ENCODE results near the gene LARGE1.
"Not testable (repeated sequence)": the region's sequence is repeated elsewhere in the genome, so short reads cannot be mapped to it uniquely, and the experiment has no call there.

The LARGE1 gene

DNA sequence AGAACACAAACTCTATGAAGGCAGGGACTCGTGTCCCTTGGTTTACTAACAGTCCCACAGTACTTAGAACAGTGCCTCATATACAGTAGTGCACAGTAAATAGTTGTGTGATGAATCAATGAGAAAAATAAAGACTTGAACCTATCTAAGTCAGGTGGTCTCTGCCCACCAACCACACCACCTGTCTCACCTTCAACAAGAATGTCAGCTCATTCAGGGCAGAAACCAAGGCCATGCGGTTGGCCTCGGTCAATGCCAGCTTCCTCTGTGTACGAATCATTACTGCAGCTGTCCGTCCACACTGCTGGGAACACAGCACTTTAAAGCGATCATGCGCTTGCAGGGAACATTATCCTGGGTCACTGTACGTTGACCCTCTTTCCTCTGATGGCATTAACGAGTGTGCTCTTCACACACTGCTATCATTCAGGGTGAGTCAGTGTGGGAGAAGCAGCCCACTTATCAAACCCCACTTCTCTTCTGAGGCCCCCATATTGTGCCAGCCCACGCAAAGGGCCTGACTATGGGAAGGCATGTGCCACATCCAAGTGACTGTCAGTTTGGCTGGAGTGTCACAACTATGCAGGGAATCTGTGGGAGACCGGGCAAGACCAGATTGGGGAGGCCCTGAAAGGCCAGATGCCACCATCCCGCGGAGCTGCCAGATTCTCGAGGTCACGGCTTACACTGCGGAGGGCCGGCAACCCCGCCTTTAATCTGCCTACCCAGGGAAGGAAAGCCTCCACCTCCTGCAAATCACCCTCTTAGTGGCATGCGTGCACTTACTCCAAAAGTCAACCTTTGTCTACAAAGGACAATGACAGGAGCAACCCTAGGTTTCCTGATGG is 36.1 kb downstream of the LARGE1 start:
- DNase-seq, result no peak

DNA sequence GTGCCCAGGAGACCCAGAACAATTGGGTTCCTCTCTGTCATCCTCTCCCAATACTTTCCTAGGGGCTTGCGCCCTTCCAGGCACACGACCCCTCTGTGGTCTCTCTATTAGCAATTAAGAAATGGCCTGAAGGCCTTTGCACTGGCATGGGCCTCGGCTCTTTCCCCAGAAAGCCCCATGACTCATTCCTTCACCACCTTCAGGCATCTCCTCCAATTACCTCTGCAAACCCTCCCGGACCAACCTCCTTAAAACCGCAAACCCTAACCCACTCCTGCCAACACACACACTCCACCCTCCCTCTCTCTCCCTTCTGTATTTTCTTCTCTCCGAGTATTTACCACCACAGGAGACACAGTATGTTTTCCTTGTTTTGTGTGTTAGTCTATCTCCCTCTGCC is 36.7 kb downstream of the LARGE1 start:
- peak in 1 of 5 experiments; percentile 5 for DNase-seq

DNA sequence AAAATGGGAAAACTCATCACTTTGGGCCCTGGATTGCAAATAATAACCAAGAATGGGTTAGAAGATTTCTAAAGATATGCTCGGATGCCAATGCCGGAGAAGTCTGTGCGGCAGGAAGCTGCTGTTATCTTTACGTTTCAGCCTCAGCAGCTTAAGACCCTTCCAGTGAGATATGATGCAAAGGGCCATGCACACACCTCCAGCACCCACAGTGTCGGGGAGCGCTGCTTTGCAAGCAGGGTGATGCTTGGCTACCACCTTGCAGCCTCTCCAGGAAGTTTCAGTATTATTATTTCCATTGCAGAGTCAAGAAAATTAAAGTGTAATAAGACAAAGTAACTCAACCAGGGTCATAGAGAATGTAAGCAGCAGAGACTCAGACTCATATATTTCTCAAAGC is 37.3 kb downstream of the LARGE1 start:
- peak in 1 of 5 experiments; percentile 3 for DNase-seq

DNA sequence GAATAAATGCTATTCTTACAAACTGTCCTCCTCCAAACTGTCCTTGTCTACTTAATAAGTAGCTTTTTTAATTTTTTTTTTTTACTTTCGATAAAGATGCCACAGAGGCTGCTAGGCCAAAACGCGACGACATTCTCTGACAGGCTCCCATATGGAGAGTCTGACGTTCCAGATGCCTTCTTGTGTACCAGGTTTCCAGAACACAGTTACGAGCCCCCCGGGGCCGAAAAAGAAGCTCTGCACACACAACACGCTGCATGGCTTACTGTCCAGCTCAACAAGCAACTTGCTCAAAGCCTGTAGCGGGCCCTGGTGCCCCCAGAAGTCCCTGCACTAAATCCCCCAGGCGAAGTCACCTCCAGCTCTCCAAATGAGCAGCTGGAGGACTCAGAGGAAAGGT is 39.3 kb downstream of the LARGE1 start:
- no peak for DNase-seq

DNA sequence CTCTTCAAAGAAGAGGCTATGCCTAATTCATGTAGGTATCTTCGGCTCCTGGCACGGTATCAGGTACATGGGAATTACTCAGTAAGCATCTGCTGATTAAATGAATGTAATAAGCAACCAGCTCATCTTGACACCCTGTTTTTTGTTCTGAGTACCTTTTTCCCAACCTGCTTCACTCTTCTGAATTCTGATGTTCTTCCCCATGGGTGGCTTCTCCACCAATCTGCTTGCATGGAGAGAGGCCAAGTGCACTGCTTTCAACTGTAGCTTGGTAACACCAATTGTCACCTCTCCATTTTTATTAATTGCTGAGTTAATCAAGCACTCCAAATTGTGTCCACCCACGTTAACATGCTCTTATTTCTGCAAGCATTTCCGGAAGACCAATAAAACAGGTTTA is 40.5 kb downstream of the LARGE1 start:
- no peak for DNase-seq

DNA sequence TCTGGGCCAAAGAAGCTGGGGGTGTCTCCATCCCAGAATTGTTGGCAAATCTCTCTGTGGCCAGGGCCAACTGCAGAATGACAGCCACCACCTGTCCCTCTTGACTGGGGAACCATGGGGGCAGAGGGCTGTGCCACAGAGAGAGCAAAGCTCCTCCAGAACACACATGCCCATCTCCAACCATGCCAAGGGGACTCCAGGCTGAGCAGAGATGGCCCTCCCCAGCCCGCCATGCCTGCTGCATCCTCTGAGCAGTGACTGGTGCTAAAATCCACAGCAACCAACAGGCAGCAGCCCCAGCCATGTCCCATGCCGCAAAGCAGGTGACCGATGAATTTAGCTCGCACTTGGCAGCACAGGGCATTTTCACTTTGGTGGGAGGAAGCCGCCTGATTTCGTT is 45.0 kb downstream of the LARGE1 start:
- no peak for DNase-seq

DNA sequence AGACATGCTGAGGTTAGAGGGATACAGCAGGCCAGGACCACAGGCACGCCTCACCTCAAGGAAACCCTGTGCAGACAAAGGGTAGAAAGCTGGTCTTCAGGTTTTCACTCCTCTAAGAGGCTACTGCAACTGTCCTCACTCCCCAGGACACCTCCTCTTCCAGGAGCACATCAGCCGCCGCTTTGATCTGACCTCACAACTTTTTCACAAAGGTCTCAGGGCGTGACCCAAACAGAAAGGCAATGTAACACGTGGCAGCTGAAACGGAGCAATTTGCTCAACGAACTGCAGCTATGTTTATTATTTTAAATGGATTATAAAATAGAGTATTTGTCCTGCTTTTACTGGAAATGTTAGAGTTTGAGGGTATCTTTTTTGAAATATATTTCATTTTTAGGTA is 46.1 kb downstream of the LARGE1 start:
- no peak for DNase-seq

DNA sequence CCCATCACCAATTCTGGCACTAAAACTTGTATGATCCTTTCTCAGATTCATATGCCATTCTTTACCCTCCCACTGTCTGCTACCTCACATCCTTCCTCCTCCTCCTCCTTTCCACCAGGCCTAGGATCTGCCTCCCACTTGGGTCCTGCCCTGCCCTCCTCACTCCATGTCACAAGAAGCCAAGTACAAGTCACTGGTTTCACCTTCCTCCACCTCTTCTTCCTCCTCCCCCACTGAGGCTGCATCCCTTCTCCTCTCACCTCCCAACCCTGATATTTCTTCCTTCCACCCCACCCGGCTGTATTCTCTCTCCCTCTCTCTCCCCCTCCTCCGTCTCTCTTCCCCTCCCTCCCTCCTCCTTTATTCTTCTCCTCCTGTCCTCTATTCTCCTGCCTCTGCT is 46.6 kb downstream of the LARGE1 start:
- no peak for DNase-seq

DNA sequence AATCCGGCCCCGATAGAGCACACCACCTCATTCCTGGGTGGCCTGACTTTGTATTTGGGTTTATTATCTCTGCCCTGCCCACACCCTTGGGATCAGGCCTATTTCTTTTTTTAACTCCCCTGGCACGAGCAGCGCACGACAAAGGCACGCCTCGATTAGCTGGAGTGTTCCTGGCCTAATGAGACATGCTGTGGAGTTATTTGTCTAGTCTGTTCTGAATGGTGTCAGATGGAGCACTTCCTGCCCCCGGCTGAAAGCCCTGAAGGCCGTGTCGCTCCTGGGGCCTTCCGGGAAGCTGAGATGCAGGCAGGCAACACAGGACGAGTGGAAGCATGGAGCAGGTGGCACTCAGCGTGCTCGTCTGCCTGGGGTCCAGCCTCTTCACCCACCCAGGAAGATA is 47.1 kb downstream of the LARGE1 start:
- DNase-seq, result no peak

DNA sequence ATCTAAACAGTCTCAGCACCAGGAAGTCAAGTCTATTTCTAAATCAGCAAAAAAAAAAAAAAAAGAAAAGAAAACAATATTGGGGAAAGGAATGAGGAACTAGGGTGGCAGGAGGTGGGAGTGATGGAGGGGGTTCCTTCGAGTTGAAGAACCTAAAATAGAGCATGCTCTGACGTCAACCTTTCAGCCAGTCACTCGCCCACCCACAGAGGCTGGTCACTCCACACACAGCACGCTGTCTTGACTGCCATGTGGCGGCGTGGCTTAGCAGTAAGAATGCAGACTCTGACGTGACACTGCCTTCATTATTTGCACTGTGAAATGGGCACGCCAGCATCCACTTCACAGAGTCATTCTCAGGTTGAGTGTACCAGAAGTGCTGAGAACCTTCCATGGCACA is 48.3 kb downstream of the LARGE1 start:
- DNase-seq, result no peak

DNA sequence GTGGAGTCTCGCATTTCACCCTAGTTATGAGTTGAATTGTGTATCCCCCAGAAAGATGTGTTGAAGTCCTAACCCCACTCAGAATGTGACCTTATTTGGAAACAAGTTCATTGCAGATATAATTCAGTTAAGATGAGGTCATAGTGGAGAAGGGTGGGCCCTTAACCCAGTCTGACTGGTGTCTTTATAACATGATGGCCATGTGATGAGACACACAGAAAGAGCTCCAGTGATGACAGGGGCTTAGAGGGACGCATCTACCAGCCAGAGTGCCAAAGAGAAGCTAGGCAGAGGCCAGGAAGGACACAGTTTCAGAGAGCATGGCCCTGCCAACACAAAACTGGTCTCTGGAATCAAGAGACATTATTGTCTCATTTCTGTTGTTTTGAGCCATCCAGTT is 50.3 kb downstream of the LARGE1 start:
- DNase-seq, result no peak

DNA sequence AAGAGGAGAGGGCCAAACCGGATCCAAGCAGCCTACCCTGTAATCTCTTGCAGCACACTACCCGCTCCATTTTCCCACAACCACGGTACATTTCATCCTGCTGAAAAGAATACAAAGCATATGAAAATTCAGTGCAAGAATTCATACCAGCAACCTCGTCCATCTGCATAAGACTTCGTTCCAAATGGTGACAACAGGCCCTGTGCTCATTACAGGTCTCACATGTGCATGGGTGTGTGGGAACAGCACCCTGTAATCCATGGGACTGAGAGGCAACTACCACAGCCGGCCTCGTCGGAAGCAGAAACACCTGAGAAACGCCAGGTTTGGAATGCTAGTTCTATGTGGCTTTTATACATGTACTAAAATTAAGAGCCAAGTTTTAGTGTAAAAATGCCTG is 52.3 kb downstream of the LARGE1 start:
- no peak for DNase-seq

DNA sequence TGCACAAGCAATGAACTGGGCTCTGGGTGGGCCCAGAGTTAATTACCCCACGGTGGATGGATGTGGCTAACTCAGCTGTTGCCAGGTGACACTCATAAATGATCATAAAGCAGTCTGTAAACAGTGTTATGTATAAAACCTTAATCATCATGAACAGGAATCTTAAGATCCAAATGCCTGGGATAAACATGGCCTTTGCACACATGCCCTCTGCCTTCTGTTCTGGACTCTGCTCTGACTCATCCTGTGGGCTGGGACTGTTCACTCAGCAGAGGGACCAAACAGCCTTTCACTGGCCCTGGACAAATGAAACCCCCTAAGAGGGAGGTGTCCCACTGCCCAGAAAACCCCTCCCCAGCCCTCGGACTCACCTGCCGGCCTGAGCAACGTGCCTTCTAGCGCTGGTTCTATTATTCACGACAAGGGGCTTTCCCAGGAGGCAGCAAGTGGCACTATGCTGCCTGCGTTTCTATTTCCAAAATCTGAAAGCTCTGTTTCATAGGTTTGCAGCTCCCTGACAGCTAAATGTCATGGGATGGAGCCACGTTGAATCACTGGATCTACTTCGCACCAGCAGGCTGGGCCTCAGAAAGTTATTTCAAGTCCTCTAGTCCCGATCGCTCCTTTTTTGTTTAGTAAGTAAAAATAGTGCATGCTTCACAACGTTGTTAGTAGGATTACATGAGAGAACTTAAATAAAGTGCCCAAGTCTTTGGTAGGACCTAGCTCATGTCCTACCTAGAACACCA is 53.0 kb downstream of the LARGE1 start:
- DNase-seq, result no peak

DNA sequence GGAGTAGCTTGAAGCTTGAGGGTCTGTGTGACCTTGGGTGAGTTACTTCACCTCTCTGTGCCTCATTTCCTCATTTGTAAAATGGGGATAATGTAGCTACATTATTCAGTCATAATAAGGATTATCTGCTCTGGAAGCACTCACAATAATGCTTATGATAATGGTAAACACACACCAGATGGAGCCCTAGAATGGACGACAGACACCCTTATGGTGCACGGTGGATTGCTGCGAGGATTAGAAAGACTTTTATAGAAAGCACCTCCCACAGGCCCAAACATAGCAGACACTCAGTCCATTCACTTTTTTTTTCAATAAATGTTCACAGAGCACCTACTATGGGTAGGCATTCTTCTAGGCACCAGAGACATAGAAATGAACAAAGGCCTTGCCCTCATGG is 53.8 kb downstream of the LARGE1 start:
- no peak for DNase-seq

DNA sequence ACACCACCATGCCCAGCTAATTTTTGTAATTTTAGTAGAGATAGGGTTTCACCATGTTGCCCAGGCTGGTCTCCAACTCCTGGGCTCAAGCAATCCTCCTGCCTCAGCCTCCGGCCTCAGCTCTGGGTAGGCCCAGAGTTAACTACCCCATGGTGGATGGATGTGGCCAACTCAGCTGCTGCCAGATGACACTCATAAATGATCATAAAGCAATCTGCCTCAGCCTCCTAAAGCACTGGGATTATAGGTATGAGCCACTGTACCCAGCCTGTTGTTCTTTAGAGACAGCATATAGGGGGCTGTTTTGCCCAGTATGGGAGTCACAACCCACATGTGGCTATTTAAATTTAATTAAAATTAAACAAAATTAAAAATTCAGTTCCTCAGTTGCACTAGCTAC is 54.3 kb downstream of the LARGE1 start:
- no peak for DNase-seq

DNA sequence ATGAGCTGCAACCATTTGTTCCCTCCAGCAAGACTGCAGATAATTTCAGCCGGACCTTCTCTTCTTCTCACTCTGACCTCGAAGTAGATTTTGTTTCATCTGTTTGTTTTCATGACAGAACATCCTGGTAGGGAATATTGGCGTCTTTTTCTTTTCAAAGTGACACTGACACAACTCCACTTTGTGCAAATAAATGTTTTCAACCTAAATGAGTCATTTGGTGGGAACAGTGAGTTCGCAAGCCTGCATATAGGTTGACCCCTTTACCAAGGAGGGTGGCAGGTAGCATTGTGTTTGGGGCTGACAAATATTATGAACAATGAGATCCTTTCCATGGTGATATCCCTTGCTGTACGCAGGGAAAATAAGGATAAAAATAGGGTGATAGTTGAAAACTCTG is 55.0 kb downstream of the LARGE1 start:
- DNase-seq, result no peak

DNA sequence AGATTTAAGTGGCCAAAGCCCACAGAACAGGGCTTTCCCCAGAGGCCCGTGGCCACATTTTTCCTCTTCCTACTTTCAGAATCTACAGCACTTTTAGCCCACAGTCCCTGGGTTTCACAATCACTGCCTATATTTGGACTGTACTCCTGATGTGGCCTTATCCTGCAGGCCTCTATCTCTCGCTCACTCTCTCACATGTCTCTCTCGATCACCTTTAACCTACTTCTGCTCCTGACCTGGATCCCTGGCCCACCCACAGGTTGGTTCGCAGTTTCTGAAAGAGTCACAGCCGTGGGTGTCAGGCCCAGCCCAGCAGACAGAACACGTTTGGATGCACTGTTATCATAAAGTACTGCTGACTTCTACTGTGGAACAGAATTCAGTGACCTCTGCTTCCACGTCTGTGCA is 55.5 kb downstream of the LARGE1 start:
- no peak for DNase-seq

DNA sequence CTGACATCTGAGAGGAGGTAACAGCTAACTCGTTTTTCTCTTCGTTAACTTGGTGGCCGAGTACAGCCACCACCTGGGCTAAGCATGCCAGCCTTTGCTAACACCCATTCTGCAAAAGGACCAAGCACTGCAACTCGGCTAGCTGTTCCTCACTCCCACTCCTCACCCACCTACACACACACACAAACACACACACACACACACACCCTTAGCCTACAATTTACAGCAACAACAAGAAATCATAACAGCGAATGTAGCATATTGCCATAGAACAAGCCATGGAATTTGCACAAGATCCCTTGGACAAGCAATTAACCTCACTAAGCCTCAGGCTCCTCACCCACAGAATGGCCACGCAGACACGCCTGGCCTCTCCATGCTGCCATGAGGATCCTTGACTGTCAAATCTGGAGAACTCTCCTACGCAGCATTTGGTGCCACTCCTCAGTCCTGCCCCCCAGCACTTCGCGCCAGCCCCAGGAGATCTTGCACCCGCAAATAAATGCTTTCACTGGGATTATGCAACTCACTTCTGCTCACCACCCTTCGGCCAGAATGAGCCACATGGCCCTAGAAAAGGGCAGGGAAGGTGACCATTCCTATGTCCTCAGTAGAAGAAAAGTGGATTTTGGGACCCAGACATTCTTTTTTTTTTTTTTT is 58.9 kb downstream of the LARGE1 start:
- DNase-seq, result no peak

DNA sequence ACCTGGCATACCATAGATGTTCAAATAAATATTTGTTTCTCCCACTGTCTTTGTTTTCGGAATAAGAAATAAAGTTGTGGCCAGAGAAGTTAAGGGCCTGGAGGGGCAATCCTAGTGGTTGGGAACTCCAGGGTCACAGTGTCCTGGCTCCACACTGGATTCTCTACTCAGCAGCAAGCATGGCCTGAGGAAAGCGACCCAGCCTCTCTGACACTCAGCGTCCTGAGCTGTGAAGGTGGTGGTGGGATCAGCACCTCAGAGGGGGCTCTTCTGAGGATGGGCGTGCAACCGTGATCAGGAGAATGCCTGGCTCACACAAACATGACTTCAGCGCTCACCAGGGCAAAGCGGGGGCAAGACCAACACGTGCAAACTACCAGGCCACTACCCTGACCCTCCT is 59.9 kb downstream of the LARGE1 start:
- no peak for DNase-seq

DNA sequence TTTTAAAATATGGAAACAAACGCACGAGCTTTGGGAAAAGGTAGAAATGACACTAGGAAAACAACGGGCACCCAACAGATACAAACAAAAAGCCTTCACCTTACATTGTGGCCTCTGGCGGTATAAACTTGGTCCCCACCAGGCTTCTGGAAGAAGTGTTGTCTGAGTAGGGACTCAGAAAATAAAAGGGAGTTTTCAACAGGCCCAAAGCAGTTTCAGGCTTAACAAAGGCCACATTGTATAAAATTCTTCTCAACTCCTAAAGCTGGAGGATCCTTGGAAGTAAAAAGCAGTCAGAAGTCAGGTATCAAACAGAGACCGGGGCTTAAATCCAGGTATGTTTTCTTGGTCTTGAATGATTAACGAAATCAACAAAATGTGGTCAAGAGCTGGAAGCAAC is 61.0 kb downstream of the LARGE1 start:
- no peak for DNase-seq

DNA sequence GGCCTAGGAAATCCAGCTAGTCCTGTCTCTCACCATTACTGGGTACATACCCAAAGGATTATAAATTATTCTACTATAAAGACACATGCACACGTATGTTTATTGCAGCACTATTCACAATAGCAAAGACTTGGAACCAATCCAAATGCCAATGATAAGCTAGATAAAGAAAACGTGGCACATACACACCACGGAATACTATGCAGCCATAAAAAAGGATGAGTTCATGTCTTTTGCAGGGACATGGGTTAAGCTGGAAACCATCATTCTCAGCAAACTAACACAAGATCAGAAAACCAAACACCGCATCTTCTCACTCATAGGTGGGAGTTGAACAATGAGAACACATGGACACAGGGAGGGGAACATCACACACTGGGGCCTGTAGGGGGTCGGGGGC is 61.6 kb downstream of the LARGE1 start:
- DNase-seq, result not testable (repeated sequence)

DNA sequence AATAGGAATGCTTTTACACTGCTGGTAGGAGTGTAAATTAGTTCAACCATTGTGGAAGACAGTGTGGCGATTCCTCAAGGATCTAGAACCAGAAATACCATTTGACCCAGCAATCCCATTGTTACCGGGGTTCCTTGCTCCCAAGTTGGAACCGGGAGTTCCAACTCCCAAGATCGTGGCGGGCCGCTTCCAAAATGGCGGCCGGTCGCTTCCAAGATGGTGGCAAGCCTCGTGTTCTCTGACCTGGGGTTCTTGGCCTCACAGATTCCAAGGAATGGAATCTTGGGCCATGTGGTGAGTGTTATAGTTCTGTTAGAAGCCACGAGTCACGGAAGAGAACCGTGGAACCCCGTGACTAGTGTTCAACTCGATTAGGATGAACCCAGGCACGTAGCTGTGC is 62.5 kb downstream of the LARGE1 start:
- DNase-seq, result not testable (repeated sequence)

DNA sequence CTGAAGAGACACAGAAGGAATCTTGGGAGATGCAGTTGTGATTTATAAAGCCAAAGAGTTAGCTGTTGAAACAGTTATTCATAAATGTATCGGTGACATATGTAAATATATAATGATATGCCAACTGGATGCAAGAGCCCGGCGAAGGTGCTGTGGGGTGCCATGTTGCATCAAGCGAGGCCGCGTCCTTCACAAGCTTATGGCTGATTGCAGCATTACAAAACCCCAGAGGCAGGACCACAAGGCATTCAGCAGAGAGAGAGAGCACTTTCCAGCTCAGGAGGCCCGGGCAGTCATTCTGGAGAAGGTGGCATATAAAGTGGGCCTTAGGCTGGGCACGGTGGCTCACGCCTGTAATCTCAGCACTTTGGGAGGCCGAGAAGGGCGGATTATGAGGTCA is 65.6 kb downstream of the LARGE1 start:
- DNase-seq, result no peak
